Gastrocnemius medialis (tissue), 4 donors: ENCODE data around the gene TNXB.

Experiments used
- CTCF ChIP-seq, 5 experiments: fragments of 450-650 bp in 3 of 5; fragments of 200-600 bp in 2 of 5; sonication (generic) in 2 of 5; IDR thresholded peaks in 4 of 5; conservative IDR thresholded peaks in 1 of 5; 1 replicate in 4 of 5; 2 replicates in 1 of 5; pipeline ENCODE4 v1.5.1; 2016 to 2019; ENCODE audit warnings: antibody characterized with exemption in 5 of 5, mild to moderate bottlenecking in 3 of 5, moderate library complexity in 3 of 5
- POLR2A ChIP-seq, 2 donors: fragments of 450-650 bp; IDR thresholded peaks; one replicate each; pipeline ENCODE4 v1.6.1; 2017; ENCODE audit warnings: antibody characterized with exemption in 2 of 2, mild to moderate bottlenecking in 2 of 2, moderate library complexity in 2 of 2

GRCh38 chr6:32096087-32096393 is 13.1 kb downstream of the TNXB start:
- TF ChIP-seq CTCF (IDR thresholded peaks at IDR 0.05 in 4 of 5, conservative IDR thresholded peaks at IDR 0.05 in 1 of 5) (no peak), POLR2A (IDR thresholded peaks at IDR 0.05) (no peak)
